Mesodermal cell (in vitro differentiated cells): Measurements from ENCODE around the gene KPNA6.
"Not testable (repeated sequence)": the region's sequence is repeated elsewhere in the genome, so short reads cannot be mapped to it uniquely, and the experiment has no call there.

Source experiments
- H3K27ac ChIP-seq: 2 replicates; pipeline ENCODE4 v1.7.0; 2013; ENCODE audit warnings: mild to moderate bottlenecking, low read depth, low read length, moderate library complexity; ENCODE audit not compliant: severe bottlenecking
- H3K36me3 ChIP-seq: 2 replicates; pipeline ENCODE4 v1.7.1; 2013; ENCODE audit warnings: mild to moderate bottlenecking, low read length, moderate library complexity; ENCODE audit not compliant: control insufficient read depth, insufficient read depth
- H3K4me1 ChIP-seq: one replicate; pipeline ENCODE4 v1.7.1; 2013; ENCODE audit warnings: mild to moderate bottlenecking, low read length; ENCODE audit not compliant: insufficient read depth, control insufficient read depth, poor library complexity, severe bottlenecking
- H3K4me3 ChIP-seq: 2 replicates; pipeline ENCODE4 v1.7.0; 2013; ENCODE audit warnings: low read length, control low read depth, mild to moderate bottlenecking; ENCODE audit not compliant: insufficient read depth, poor library complexity, severe bottlenecking; ENCODE audit errors: extremely low read depth
- H3K9me3 ChIP-seq: 2 replicates; pipeline ENCODE4 v1.7.1; 2013; ENCODE audit warnings: mild to moderate bottlenecking, low read length, moderate library complexity; ENCODE audit not compliant: control insufficient read depth
- WGBS, 2 experiments: methylation state at CpG; one replicate each; pipeline ENCODE4 v1.1.5; 2013; ENCODE audit warnings: missing lambda C conversion rate in 2 of 2; ENCODE audit not compliant: insufficient coverage in 2 of 2; 5-methylcytosine and 5-hydroxymethylcytosine counted together

Gene KPNA6

GRCh38 chr1:32116531-32116930 is 8.7 kb downstream of the KPNA6 start:
- no peaks in the 10 kb centered on the region for H3K9me3 ChIP-seq
- H3K27ac ChIP-seq, result no peak overlapping the region
- WGBS, 2 experiments, result 100% methylated on average over 2 to 4 of the region's 4 CpGs
- no peak overlapping the region for H3K4me3 ChIP-seq
- peaks cover 30% of the 10 kb centered on the region for H3K36me3 ChIP-seq
- peaks cover 6% of the 10 kb centered on the region for H3K4me1 ChIP-seq

- WGBS, 2 experiments, result 90 to 93% methylated on average over 5 of the region's 5 CpGs
- Histone ChIP-seq H3K27ac (no peak overlapping the region), H3K4me1 (no peaks in the 10 kb centered on the region), H3K36me3 (peaks cover 11% of the 10 kb centered on the region), H3K9me3 (no peaks in the 10 kb centered on the region), H3K4me3 (no peak overlapping the region)
Measured at GRCh38 chr1:32122151-32122550, 14.3 kb downstream of the KPNA6 start.

- H3K9me3 ChIP-seq, H3K4me1 ChIP-seq, H3K4me3 ChIP-seq, H3K36me3 ChIP-seq, H3K27ac ChIP-seq: not testable (repeated sequence)
- 100% methylated on average over 2 of the region's 2 CpGs; no CpG with 5 or more reads in 1 of the 2 experiments for WGBS, 2 experiments
Measured at GRCh38 chr1:32123361-32123760, 15.5 kb downstream of the KPNA6 start.

DNA sequence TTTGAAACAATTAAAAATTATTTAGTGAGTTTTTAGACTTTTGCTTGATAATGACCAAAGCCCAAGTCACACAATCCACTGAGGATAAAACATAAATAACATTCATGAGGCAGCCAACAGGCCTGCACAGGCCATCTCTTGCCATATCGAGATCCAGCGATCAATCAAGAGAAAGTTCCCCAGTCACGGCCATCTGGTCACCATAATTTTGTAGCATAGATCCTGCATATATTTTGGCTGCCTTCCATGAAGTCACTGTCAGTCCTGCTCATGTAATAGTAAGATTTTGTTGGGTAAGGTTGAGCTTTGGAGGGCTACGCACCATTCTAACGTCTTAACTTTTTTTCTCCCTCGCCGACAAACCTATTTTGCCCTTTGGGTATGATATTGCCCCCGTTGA is 17.5 kb downstream of the KPNA6 start:
- no peaks in the 10 kb centered on the region for H3K4me1 ChIP-seq
- no peaks in the 10 kb centered on the region for H3K9me3 ChIP-seq
- 94 to 100% methylated on average over 3 to 6 of the region's 8 CpGs for WGBS, 2 experiments
- no peak overlapping the region for H3K4me3 ChIP-seq
- H3K36me3 ChIP-seq, result peaks cover 12% of the 10 kb centered on the region
- no peak overlapping the region for H3K27ac ChIP-seq

GRCh38 chr1:32126770-32127169 is 18.9 kb downstream of the KPNA6 start:
- peaks cover 19% of the 10 kb centered on the region for H3K36me3 ChIP-seq

GRCh38 chr1:32127409-32128198 is 19.7 kb downstream of the KPNA6 start:
- H3K9me3 ChIP-seq, result no peaks in the 10 kb centered on the region
- H3K27ac ChIP-seq, result peak overlapping the region; percentile 16
- H3K36me3 ChIP-seq, result peaks cover 19% of the 10 kb centered on the region
- no peaks in the 10 kb centered on the region for H3K4me1 ChIP-seq
- WGBS, 2 experiments, result 58 to 82% methylated on average over 2 of the region's 4 CpGs
- no peak overlapping the region for H3K4me3 ChIP-seq

More at GRCh38 chr1:32126770-32127169, 18.9 kb downstream of the KPNA6 start:
- H3K27ac ChIP-seq, result no peak overlapping the region
- H3K4me1 ChIP-seq, result no peaks in the 10 kb centered on the region
- no peaks in the 10 kb centered on the region for H3K9me3 ChIP-seq
- WGBS, 2 experiments, result 80% methylated on average over 1 of the region's 3 CpGs; no CpG with 5 or more reads in 1 of the 2 experiments
- H3K4me3 ChIP-seq, result no peak overlapping the region

DNA sequence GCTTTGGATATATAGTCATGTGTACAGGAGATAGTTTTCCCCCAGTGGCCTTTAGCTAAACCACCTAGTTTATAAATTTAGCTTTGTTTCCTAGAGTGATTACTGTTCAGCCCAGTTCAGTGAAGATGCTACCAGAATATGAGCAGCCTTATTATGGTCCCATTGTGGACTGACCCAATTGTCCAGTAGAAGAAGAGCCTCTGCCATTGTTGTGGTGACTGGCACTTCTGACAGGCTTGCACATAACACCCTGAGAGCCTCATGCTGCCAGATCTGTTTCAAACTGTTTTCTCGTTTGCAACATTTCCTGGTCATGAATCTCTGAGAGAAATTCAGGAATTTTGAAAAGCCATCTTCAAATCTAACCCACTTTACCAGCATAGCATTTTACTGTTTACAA is 20.6 kb downstream of the KPNA6 start:
- Histone ChIP-seq H3K4me1 (peaks cover 4% of the 10 kb centered on the region), H3K4me3 (no peak overlapping the region), H3K36me3 (peaks cover 19% of the 10 kb centered on the region), H3K9me3 (no peaks in the 10 kb centered on the region), H3K27ac (no peak overlapping the region)
- 88 to 100% methylated on average over 1 of the region's 1 CpG for WGBS, 2 experiments

DNA sequence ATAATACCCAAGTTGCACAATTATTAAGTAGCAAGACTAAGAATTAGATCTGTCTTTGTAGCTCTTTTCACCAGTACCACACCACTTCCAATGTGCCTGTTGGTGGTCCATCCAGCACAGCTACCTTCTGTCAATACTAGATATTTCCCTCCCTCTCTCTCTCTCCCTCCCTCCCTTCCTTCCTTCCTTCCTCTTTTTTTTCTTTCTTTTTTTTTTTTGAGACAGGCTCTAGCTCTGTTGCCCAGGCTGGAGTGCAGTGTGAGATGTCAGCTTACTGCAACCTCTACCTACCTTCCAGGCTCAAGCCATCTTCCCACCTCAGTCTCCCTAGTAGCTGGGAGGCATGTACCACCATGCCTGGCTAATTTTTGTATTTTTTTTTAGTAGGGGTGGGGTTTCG is 21.1 kb downstream of the KPNA6 start:
- Histone ChIP-seq H3K36me3 (peaks cover 19% of the 10 kb centered on the region), H3K4me3 (no peak overlapping the region), H3K9me3 (no peaks in the 10 kb centered on the region), H3K27ac (no peak overlapping the region), H3K4me1 (peaks cover 4% of the 10 kb centered on the region)
- no CpG with 5 or more reads among the region's 1 CpG for WGBS, 2 experiments

- not testable (repeated sequence) for H3K4me1 ChIP-seq, H3K4me3 ChIP-seq
- WGBS, 2 experiments, result 100% methylated on average over 1 to 2 of the region's 9 CpGs
Measured at GRCh38 chr1:32133950-32134280, 26.1 kb downstream of the KPNA6 start.

GRCh38 chr1:32137111-32137510 is 29.3 kb downstream of the KPNA6 start:
- 97 to 99% methylated on average over 5 of the region's 5 CpGs for WGBS, 2 experiments
- H3K4me3 ChIP-seq, result no peak overlapping the region
- H3K36me3 ChIP-seq, result peaks cover 27% of the 10 kb centered on the region
- H3K27ac ChIP-seq, result no peak overlapping the region
- no peaks in the 10 kb centered on the region for H3K9me3 ChIP-seq
- H3K4me1 ChIP-seq, result peaks cover 10% of the 10 kb centered on the region

More at GRCh38 chr1:32133950-32134280, 26.1 kb downstream of the KPNA6 start:
- not testable (repeated sequence) for H3K9me3 ChIP-seq, H3K27ac ChIP-seq
- H3K36me3 ChIP-seq, result peaks cover 46% of the 10 kb centered on the region

DNA sequence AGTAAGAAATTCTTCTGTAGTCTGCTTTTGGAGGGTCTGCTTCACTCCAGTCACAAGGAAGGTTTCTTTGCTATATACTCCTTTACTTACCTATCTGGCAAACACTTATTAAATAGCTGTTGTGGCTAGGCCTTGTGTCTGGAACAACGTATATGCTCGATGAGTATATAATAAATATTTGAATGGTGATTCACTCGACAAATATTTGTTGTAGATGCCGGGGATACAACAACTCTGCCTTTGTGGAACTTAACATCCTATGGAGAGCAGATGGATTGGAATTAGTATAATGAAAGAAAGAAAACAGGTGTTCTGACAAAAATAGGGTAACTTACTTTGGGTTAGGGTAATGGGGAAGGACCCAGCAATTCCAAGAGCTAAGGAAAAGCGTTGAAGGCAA is 31.1 kb downstream of the KPNA6 start:
- WGBS, 2 experiments, result 100% methylated on average over 1 to 2 of the region's 5 CpGs
- H3K9me3 ChIP-seq, result no peaks in the 10 kb centered on the region
- H3K4me3 ChIP-seq, result no peak overlapping the region
- H3K27ac ChIP-seq, result no peak overlapping the region
- peaks cover 10% of the 10 kb centered on the region for H3K4me1 ChIP-seq
- peaks cover 27% of the 10 kb centered on the region for H3K36me3 ChIP-seq
